GM23248 (cell line): ENCODE results near the gene CCDC91. TPM values are rescaled to one million over a fixed set of nuclear protein-coding genes. Genes with fewer than 3 reads are reported as not detected.
"Not testable (repeated sequence)": the region's sequence is repeated elsewhere in the genome, so short reads cannot be mapped to it uniquely, and the experiment has no call there.

Experiments
- DNase-seq: peaks from one replicate; pipeline ENCODE4 v3.0.0-alpha.2; 2015
- H2AFZ ChIP-seq: fragments of 200-600 bp; sonication (generic); 2 replicates; pipeline ENCODE4 v1.6.1; 2016; ENCODE audit warnings: antibody characterized with exemption
- H3F3A ChIP-seq: fragments of 200-600 bp; sonication (generic); 2 replicates; pipeline ENCODE4 v1.6.1; 2016; ENCODE audit warnings: mild to moderate bottlenecking, antibody characterized with exemption, mixed run types; ENCODE audit not compliant: insufficient read depth
- H3K27ac ChIP-seq: fragments of 200-600 bp; sonication (generic); 2 replicates; pipeline ENCODE4 v1.5.1; 2016; ENCODE audit warnings: mild to moderate bottlenecking
- H3K27me3 ChIP-seq: fragments of 200-600 bp; sonication (generic); replicated peaks from 2 replicates; pipeline ENCODE4 v1.6.1; 2016; ENCODE audit warnings: mild to moderate bottlenecking; ENCODE audit not compliant: insufficient read depth
- H3K36me3 ChIP-seq: fragments of 200-600 bp; sonication (generic); 2 replicates; pipeline ENCODE4 v1.6.1; 2016; ENCODE audit warnings: low read depth, mild to moderate bottlenecking
- H3K4me1 ChIP-seq: fragments of 200-600 bp; sonication (generic); 2 replicates; pipeline ENCODE4 v1.6.1; 2016; ENCODE audit warnings: mild to moderate bottlenecking; ENCODE audit not compliant: insufficient read depth
- H3K4me2 ChIP-seq: fragments of 200-600 bp; sonication (generic); one replicate; pipeline ENCODE4 v1.6.1; 2016; ENCODE audit warnings: mild to moderate bottlenecking; ENCODE audit not compliant: unreplicated experiment
- H3K4me3 ChIP-seq: fragments of 200-600 bp; sonication (generic); 2 replicates; pipeline ENCODE4 v1.5.1; 2016; ENCODE audit warnings: mild to moderate bottlenecking
- H3K79me2 ChIP-seq: fragments of 200-600 bp; sonication (generic); 2 replicates; pipeline ENCODE4 v1.6.1; 2016; ENCODE audit warnings: mild to moderate bottlenecking; ENCODE audit not compliant: insufficient read depth
- H3K9ac ChIP-seq: fragments of 200-600 bp; sonication (generic); 2 replicates; pipeline ENCODE4 v1.6.1; 2016; ENCODE audit warnings: mild to moderate bottlenecking
- H3K9me2 ChIP-seq: fragments of 200-600 bp; sonication (generic); 2 replicates; pipeline ENCODE4 v1.6.1; 2016; ENCODE audit warnings: mixed run types, mild to moderate bottlenecking, moderate library complexity; ENCODE audit not compliant: insufficient read depth
- H3K9me3 ChIP-seq: fragments of 200-600 bp; sonication (generic); one replicate; pipeline ENCODE4 v1.6.1; 2017; ENCODE audit warnings: low read depth
- H4K20me1 ChIP-seq: fragments of 200-600 bp; sonication (generic); 2 replicates; pipeline ENCODE4 v1.6.0; 2016; ENCODE audit not compliant: insufficient read depth
- EZH2 ChIP-seq: fragments of 200-600 bp; sonication (generic); IDR thresholded peaks from 2 replicates; pipeline ENCODE4 v1.6.1; 2018; ENCODE audit warnings: antibody characterized with exemption, mild to moderate bottlenecking; ENCODE audit not compliant: insufficient read depth, poor library complexity, severe bottlenecking
- EZH2phosphoT487 ChIP-seq: fragments of 200-600 bp; sonication (generic); IDR thresholded peaks from 2 replicates; pipeline ENCODE4 v1.6.1; 2018; ENCODE audit warnings: antibody characterized with exemption, moderate library complexity, mild to moderate bottlenecking, low read depth; ENCODE audit not compliant: insufficient read depth
- WGBS, 2 experiments: methylation state at CpG; one replicate each; pipeline ENCODE4 v1.1.6; 2015 to 2017; ENCODE audit warnings: low lambda C conversion rate in 2 of 2, low coverage in 1 of 2; ENCODE audit errors: missing lambda C conversion rate in 2 of 2; 5-methylcytosine and 5-hydroxymethylcytosine counted together
- in situ Hi-C: fragments of 300-500 bp; cut with MboI; formaldehyde crosslinking; loops from 2 replicates; pipeline ENCODE4 v1.15.0; 2020
- polyA plus RNA-seq: library from polyadenylated mRNA; unstranded; fragments of >200 nt; fragmentation: Nextera tagmentation; extraction: Ambion mirVana; gene quantifications from 2 replicates; pipeline ENCODE4 v1.2.1, GENCODE V29; 2016
- total RNA-seq: library from RNA; depleted of rRNA; stranded (reverse); fragments of >200 nt; shearing (Covaris generic); gene quantifications from 2 replicates; pipeline ENCODE4 v1.2.3, GENCODE V29; 2014

CCDC91 gene
- total and polyA plus RNA-seq, 2 experiments from 2014 or later: 17.2 to 31.5 TPM

DNA sequence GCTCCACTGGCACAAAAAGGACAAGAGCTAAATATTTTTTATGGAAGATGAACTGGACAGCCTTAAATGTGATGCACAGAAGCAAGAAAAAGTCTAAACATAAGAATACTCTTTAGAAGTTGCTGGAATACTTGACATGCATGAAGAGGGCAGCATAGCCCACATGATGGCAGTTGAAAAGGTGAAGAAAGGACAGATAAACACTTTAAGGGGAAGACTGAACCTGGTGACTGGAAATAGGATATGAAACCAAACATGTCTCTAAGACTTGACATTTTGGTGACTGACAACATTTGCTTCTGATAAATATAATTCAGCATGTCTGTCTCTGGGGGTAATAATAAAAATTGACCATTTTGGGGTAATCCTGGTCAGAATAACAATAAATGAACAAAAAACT, 273.1 kb downstream of the CCDC91 start:
- Histone ChIP-seq H3K4me3 (no peak overlapping the region), H3K79me2 (no peaks in the 10 kb centered on the region), H4K20me1 (no peaks in the 10 kb centered on the region), H3K27me3 (no peaks in the 10 kb centered on the region), H3K4me2 (no peak overlapping the region), H3K9ac (no peak overlapping the region), H3K36me3 (no peaks in the 10 kb centered on the region; the same call in 1 of the 2 replicates), H3K4me1 (no peaks in the 10 kb centered on the region), H2AFZ (no peak overlapping the region), H3K27ac (no peak overlapping the region), H3K9me3 (no peaks in the 10 kb centered on the region), H3K9me2 (no peaks in the 10 kb centered on the region), H3F3A (no peaks in the 10 kb centered on the region)
- no peak for DNase-seq
- in situ Hi-C loops: no loop called here
- TF ChIP-seq EZH2: no peak
- TF ChIP-seq EZH2phosphoT487: no peak

DNA sequence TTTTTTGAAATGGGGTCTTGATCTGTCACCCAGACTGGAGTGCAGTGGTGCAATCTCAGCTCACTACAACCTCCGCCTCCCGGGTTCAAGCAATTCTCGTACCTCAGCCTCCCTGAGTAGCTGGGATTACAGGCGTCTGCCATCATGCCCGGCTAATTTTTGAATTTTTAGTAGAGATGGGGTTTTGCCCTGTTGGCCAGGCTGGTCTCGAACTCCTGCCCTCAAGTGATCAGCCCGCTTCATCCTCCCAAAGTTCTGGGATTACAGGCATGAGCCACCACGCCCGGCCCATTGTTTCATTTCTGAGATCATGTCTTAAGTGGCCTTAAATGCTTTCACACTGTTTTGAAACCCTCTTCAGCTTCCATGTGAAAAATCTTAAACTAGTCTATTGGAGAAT, 281.5 kb downstream of the CCDC91 start:
- H3K4me2 ChIP-seq, H3K36me3 ChIP-seq, DNase-seq, H3K9me2 ChIP-seq, H3K27me3 ChIP-seq, H3F3A ChIP-seq, H3K27ac ChIP-seq, H2AFZ ChIP-seq, H3K4me3 ChIP-seq, H3K79me2 ChIP-seq, H4K20me1 ChIP-seq, H3K4me1 ChIP-seq, H3K9ac ChIP-seq, H3K9me3 ChIP-seq, in situ Hi-C loops: not testable (repeated sequence)
- whole genome bisulfite sequencing, 2 experiments: 92 to 98% methylated on average over 9 of the region's 9 CpGs

DNA sequence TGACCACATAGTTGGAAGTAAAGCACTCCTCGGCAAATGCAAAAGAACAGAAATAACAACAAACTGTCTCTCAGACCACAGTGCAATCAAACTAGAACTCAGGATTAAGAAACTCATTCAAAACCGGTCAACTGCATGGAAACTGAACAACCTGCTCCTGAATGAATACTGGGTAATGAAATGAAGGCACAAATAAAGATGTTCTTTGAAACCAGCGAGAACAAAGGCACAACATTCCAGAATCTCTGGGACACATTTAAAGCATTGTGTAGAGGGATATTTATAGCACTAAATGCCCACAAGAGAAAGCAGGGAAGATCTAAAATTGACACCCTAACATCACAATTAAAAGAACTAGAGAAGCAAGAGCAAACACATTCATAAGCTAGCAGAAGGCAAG, 285.9 kb downstream of the CCDC91 start:
- H3K9me2 ChIP-seq, in situ Hi-C loops, H3K27ac ChIP-seq, H3K36me3 ChIP-seq, H3K4me1 ChIP-seq, H3F3A ChIP-seq, H3K27me3 ChIP-seq, H3K9ac ChIP-seq, H2AFZ ChIP-seq, H3K9me3 ChIP-seq, DNase-seq, H3K4me2 ChIP-seq, H3K79me2 ChIP-seq, H4K20me1 ChIP-seq, H3K4me3 ChIP-seq: not testable (repeated sequence)
- WGBS, 2 experiments: 73 to 83% methylated on average over 3 of the region's 3 CpGs

DNA sequence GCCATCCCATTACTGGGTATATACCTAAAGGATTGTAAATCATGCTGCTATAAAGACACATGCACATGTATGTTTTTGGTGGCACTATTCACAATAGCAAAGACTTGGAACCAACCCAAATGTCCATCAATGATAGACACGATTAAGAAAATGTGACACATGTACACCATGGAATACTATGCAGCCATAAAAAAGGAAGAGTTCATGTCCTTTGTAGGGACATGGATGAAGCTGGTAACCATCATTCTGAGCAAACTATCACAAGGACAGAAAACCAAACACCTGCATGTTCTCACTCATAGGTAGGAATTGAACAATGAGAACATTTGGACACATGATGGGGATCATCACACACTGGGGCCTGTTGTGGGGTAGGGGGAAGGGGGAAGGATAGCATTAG, 288.8 kb downstream of the CCDC91 start:
- H3K27me3 ChIP-seq, H3K4me2 ChIP-seq, H3K9ac ChIP-seq, H2AFZ ChIP-seq, H3K9me3 ChIP-seq, H4K20me1 ChIP-seq, H3K9me2 ChIP-seq, DNase-seq, H3K27ac ChIP-seq, H3K4me1 ChIP-seq, H3K36me3 ChIP-seq, H3K79me2 ChIP-seq, in situ Hi-C loops, H3F3A ChIP-seq, H3K4me3 ChIP-seq: not testable (repeated sequence)
- WGBS, 2 experiments: 92 to 95% methylated on average over 1 of the region's 1 CpG

DNA sequence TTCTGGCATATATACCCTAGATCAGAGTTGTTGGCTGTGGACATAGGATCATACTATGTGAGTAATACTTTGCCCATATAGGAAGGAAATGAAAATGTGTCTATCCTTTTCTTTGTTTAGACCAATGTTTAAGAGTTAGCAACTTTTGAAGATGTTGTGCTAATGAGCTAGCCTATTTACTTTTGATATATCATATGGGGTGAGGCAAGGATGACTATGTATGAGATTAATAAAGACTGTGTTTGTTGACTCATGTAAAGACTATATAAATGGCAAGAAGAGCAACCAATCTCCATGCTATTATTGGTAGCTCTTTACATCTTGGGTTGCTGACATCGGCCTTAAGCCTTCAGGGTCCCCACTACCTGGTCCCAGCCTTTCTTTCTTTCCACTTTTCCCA, 289.4 kb downstream of the CCDC91 start:
- DNase-seq: no peak
- no peaks in the 10 kb centered on the region for H3F3A ChIP-seq
- no peaks in the 10 kb centered on the region for H3K9me2 ChIP-seq
- no peak overlapping the region for H3K4me2 ChIP-seq
- H3K79me2 ChIP-seq: no peaks in the 10 kb centered on the region
- WGBS, 2 experiments: 91 to 94% methylated on average over 1 of the region's 1 CpG
- H3K4me1 ChIP-seq: no peaks in the 10 kb centered on the region
- H2AFZ ChIP-seq: no peak overlapping the region
- no peak overlapping the region for H3K9ac ChIP-seq
- no peak overlapping the region for H3K27ac ChIP-seq
- TF ChIP-seq EZH2 (no peak), EZH2phosphoT487 (no peak)
- in situ Hi-C loops: no loop called here
- no peak overlapping the region for H3K4me3 ChIP-seq
- no peaks in the 10 kb centered on the region for H3K36me3 ChIP-seq
- H3K27me3 ChIP-seq: no peaks in the 10 kb centered on the region
- no peaks in the 10 kb centered on the region for H4K20me1 ChIP-seq
- H3K9me3 ChIP-seq: no peaks in the 10 kb centered on the region
